ENCODE measurements around the gene ZBBX.

DNA sequence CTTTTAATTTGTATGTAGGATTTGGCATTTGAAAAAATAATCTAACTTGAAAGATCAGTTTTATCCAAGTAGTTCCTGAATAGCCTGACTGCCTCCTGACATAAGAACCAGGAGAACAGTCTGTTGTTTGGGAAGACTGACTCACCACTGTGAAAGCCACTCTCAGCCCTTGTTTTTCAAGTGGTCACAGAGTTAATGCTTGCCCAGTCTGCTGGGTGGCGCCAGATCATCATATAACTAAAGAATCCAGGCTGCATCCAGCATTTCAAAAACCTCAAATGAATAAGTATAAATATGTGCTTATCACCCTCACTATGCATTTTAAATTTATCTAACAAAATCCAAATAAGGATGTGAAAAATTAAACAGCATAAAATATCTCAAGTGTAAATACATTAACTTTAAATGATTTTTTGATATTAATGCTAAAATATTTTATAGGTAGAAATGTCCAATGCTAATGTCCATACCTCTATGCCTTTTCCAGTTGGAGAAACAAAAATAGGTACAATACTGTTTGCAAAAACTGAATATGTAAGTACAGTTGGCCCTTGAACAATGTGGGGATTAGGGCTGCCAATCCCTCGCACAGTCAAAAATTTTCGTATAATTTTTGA, 26.9 kb upstream of the ZBBX start:
- TF ChIP-seq, protein P1, sequence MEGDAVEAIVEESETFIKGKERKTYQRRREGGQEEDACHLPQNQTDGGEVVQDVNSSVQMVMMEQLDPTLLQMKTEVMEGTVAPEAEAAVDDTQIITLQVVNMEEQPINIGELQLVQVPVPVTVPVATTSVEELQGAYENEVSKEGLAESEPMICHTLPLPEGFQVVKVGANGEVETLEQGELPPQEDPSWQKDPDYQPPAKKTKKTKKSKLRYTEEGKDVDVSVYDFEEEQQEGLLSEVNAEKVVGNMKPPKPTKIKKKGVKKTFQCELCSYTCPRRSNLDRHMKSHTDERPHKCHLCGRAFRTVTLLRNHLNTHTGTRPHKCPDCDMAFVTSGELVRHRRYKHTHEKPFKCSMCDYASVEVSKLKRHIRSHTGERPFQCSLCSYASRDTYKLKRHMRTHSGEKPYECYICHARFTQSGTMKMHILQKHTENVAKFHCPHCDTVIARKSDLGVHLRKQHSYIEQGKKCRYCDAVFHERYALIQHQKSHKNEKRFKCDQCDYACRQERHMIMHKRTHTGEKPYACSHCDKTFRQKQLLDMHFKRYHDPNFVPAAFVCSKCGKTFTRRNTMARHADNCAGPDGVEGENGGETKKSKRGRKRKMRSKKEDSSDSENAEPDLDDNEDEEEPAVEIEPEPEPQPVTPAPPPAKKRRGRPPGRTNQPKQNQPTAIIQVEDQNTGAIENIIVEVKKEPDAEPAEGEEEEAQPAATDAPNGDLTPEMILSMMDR (IDR thresholded peaks at IDR 0.05): peak in 2 of 5 experiments; percentile 23 to 34
- TF ChIP-seq POLR2A (IDR thresholded peaks at IDR 0.05) (no peak), EP300 (IDR thresholded peaks at IDR 0.05) (no peak)

Measured in tibial nerve (tissue), 4 donors.